Osteoblast (primary cell): ENCODE measurements around the gene AAGAB. TPM values are rescaled to one million over a fixed set of nuclear protein-coding genes. Genes with fewer than 3 reads are reported as not detected.

Experiments
- DNase-seq: peaks from one replicate; pipeline ENCODE4 v3.0.0; 2011; ENCODE audit warnings: low spot score, mixed read lengths; ENCODE audit not compliant: insufficient read length; ENCODE audit errors: missing footprints
- H2AFZ ChIP-seq: 2 replicates; pipeline ENCODE4 v1.6.0; 2011; ENCODE audit warnings: mild to moderate bottlenecking, low read length
- H3K27ac ChIP-seq: 2 replicates; pipeline ENCODE4 v1.5.1; 2011; ENCODE audit warnings: mild to moderate bottlenecking, low read depth, low read length, moderate library complexity
- H3K27me3 ChIP-seq: 2 replicates; pipeline ENCODE4 v1.6.0; 2012; ENCODE audit warnings: mild to moderate bottlenecking, control low read depth, inconsistent platforms, low read length, moderate library complexity; ENCODE audit not compliant: insufficient read depth
- H3K36me3 ChIP-seq: 2 replicates; pipeline ENCODE4 v1.5.1; 2011; ENCODE audit warnings: mild to moderate bottlenecking, low read length, control low read depth, moderate library complexity; ENCODE audit not compliant: insufficient read depth
- H3K4me1 ChIP-seq: 2 replicates; pipeline ENCODE4 v1.5.1; 2011; ENCODE audit warnings: mild to moderate bottlenecking, low read length, control low read depth, moderate library complexity; ENCODE audit not compliant: insufficient read depth
- H3K4me2 ChIP-seq: 2 replicates; pipeline ENCODE4 v1.6.0; 2011; ENCODE audit warnings: mild to moderate bottlenecking, low read length; ENCODE audit not compliant: insufficient read depth
- H3K4me3 ChIP-seq: fragments of 200-600 bp; sonication (generic); 3 replicates; pipeline ENCODE4 v1.5.1; 2012; ENCODE audit warnings: mild to moderate bottlenecking, low read length, inconsistent platforms; ENCODE audit not compliant: insufficient read depth
- H3K79me2 ChIP-seq: 2 replicates; pipeline ENCODE4 v1.6.0; 2012; ENCODE audit warnings: mild to moderate bottlenecking, low read length, control low read depth, inconsistent platforms; ENCODE audit not compliant: insufficient read depth
- H3K9me3 ChIP-seq: 2 replicates; pipeline ENCODE4 v1.5.1; 2011; ENCODE audit warnings: low read depth, low read length, control low read depth
- H4K20me1 ChIP-seq: 2 replicates; pipeline ENCODE4 v1.6.0; 2012; ENCODE audit warnings: mild to moderate bottlenecking, low read length, control low read depth; ENCODE audit not compliant: insufficient read depth
- CTCF ChIP-seq: IDR thresholded peaks from 2 replicates; pipeline ENCODE4 v1.5.1; 2011; ENCODE audit warnings: mild to moderate bottlenecking, low read depth, low read length, moderate library complexity; ENCODE audit errors: extremely low read depth
- total RNA-seq: library from RNA; depleted of rRNA; stranded (reverse); fragments of >200 nt; gene quantifications from 2 replicates; pipeline ENCODE4 v1.2.3, GENCODE V29; 2012

AAGAB gene
- total RNA-seq, 1 donor, result 51.0 TPM

- Histone ChIP-seq H3K36me3 (no peaks in the 10 kb centered on the region), H3K9me3 (no peaks in the 10 kb centered on the region), H4K20me1 (no peaks in the 10 kb centered on the region), H3K27ac (no peak overlapping the region), H3K79me2 (no peaks in the 10 kb centered on the region), H3K4me2 (no peak overlapping the region), H2AFZ (no peak overlapping the region), H3K4me1 (no peaks in the 10 kb centered on the region), H3K27me3 (no peaks in the 10 kb centered on the region), H3K4me3 (no peak overlapping the region)
- TF ChIP-seq CTCF, result no peak
- DNase-seq, result no peak
These were observed 13.8 kb upstream of the AAGAB start for GRCh38 chr15:67267951-67268941.

GRCh38 chr15:67267440-67267839 lies 13.0 kb upstream of the AAGAB start:
- H4K20me1 ChIP-seq, result no peaks in the 10 kb centered on the region
- H3K36me3 ChIP-seq, result no peaks in the 10 kb centered on the region
- H3K9me3 ChIP-seq, result no peaks in the 10 kb centered on the region
- H3K4me2 ChIP-seq, result no peak overlapping the region
- H3K4me1 ChIP-seq, result no peaks in the 10 kb centered on the region
- H3K4me3 ChIP-seq, result no peak overlapping the region
- H2AFZ ChIP-seq, result no peak overlapping the region
- DNase-seq, result no peak
- H3K27me3 ChIP-seq, result no peaks in the 10 kb centered on the region
- no peak overlapping the region for H3K27ac ChIP-seq
- TF ChIP-seq CTCF, result no peak
- no peaks in the 10 kb centered on the region for H3K79me2 ChIP-seq

GRCh38 chr15:67266870-67267269 lies 12.4 kb upstream of the AAGAB start:
- DNase-seq, result no peak
- no peak for TF ChIP-seq CTCF
- no peaks in the 10 kb centered on the region for H3K79me2 ChIP-seq
- H3K4me2 ChIP-seq, result no peak overlapping the region
- H3K9me3 ChIP-seq, result no peaks in the 10 kb centered on the region
- H3K27ac ChIP-seq, result no peak overlapping the region
- H3K4me1 ChIP-seq, result no peaks in the 10 kb centered on the region
- H4K20me1 ChIP-seq, result no peaks in the 10 kb centered on the region
- H2AFZ ChIP-seq, result no peak overlapping the region
- no peak overlapping the region for H3K4me3 ChIP-seq
- H3K27me3 ChIP-seq, result no peaks in the 10 kb centered on the region
- H3K36me3 ChIP-seq, result no peaks in the 10 kb centered on the region

GRCh38 chr15:67259806-67260205 lies 5.3 kb upstream of the AAGAB start:
- H4K20me1 ChIP-seq, result no peaks in the 10 kb centered on the region
- no peak for DNase-seq
- H3K27ac ChIP-seq, result no peak overlapping the region
- no peaks in the 10 kb centered on the region for H3K27me3 ChIP-seq
- no peak overlapping the region for H2AFZ ChIP-seq
- H3K4me3 ChIP-seq, result no peak overlapping the region
- TF ChIP-seq CTCF, result no peak
- no peaks in the 10 kb centered on the region for H3K79me2 ChIP-seq
- H3K36me3 ChIP-seq, result no peaks in the 10 kb centered on the region
- no peaks in the 10 kb centered on the region for H3K9me3 ChIP-seq
- H3K4me1 ChIP-seq, result peaks cover 5% of the 10 kb centered on the region
- H3K4me2 ChIP-seq, result no peak overlapping the region
